Limb (tissue), 2 donors: ENCODE results near the gene TGOLN2.
"Not testable (repeated sequence)": the region's sequence is repeated elsewhere in the genome, so short reads cannot be mapped to it uniquely, and the experiment has no call there.

Experiments used
- DNase-seq, 2 donors: peaks; one replicate each; pipeline ENCODE4 v3.0.0-alpha.2; 2016; ENCODE audit errors: extremely low spot score in 2 of 2

TGOLN2 gene

DNA sequence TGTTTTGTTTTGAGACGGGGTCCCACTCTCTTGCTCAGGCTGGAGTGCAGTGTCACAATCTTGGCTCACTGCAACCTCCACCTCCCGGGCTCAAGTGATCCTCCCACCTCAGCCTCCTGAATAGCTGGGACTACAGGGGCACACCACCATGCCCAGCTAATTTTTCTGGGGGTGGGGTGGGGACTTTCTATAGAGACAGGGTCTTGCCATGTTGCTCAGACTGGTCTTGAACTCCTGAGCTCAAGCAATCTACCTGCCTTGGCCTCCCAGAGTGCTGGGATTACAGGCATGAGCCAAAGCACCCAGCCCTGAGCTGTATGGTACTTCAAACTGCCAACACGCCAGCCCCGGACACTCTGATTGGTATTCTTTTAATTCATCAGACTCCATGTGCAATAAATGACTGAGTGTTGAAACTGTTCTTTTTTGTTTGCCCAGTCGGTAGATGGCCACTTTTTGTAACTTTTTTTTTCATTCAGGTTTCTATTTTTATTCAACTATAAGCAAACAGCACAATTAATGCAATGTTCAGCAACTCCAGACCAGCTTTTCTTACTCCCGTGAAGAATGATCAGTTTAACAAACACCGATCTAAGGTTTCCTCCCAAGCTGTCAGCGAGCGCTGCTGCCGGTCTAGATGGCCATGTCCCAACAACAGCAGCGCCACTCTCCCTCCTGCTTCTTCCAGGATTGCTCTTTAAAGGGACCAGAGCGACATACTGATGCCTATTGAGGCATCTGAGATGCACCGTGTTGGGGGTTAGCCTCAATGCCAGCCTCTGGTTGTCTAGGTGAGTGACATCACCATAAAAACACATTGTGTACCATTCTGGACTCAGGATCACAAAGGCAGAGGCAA is 12.5 kb upstream of the TGOLN2 start:
- no peak for DNase-seq

DNA sequence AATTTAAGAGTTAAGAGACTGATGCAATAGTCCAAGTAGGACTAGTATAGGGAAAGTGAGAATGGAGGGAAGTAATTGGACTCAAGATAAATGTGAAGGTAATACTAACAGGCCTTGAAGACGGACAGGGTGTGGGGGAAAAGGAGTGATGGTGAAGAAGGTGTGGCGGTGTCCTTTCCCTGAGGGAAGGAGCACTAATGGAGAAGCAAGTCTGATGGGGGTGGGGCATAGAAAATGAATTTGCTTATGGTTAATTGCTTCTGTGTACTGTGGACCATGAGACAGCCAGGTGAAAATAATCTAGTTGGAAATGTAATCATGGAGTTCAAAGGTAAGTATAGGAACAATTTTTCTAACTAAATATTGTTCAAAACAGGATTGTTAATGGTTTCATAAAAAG is 7.1 kb upstream of the TGOLN2 start:
- DNase-seq: no peak

- DNase-seq: not testable (repeated sequence)
Measured at GRCh38 chr2:85333877-85334276, 6.1 kb upstream of the TGOLN2 start.

- DNase-seq: no peak
Measured at GRCh38 chr2:85330839-85331636, 3.2 kb upstream of the TGOLN2 start.

GRCh38 chr2:85329701-85330100 is 1.9 kb upstream of the TGOLN2 start:
- not testable (repeated sequence) for DNase-seq

GRCh38 chr2:85329181-85329651 is 1.4 kb upstream of the TGOLN2 start:
- no peak for DNase-seq

DNA sequence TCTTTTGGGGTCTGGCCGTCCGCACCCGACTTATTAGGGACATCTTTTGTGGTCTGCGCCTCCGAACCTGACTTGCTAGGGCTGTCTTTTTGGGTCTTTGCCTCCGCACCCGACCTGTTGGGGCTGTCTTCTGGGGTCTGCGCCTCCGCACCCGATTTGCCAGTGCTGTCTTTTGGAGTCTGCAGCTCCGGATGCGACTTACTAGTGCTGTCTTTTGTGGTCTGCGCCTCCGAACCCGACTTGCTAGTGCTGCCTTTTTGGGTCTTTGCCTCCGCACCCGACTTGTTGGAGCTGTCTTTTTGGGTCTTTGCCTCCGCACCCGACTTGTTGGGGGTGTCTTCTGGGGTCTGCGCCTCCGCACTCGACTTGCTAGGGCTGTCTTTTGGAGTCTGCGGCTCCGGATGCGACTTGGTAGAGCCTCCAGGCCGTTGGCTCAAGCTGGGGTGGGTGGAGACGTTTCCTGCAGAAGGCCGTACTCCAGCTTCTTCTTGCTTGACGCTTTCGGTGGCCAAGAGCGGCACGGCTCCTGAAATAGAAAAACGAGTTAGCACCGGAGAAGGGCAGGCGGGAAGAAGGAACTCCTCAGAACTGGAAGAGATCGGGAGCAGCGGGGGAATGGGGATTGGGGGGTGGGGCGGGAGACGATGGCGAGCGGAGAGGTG is 498 bp downstream of the TGOLN2 start:
- DNase-seq: no peak

DNA sequence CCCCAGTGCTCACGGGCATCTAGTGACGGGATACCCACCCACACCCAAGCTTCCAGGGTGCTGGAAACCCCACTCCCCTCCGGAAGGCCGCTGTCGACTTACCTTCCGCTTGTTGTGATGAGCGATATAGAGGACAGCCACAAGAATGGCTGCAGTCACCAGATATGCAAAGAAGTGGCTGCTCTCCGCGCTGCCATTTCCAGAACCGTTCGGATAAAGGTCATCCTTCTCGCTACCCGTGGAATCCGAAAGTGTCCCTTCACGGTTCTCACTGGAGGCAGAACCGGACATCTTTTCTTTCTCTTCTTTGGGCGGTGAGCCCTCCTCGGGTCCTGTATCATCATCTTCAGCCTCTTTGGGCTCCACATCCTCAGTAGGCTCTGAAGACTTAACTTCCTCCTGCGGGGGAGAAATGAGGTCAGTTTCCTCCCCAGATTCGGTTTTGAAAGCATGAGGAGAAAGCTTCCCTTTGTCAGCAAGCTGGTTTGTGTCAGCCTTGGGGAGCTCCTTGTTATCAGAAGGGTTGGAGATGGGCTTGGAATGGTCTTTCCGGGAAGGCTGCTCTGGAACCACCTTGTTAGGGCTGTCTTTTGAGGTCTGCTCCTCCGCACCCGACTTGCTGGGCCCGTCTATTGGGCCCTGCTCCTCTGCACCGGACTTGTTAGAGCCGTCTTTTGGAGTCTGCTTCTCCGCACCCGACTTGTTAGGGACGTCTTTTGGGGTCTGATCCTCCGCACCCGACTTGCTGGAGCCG is 1.2 kb downstream of the TGOLN2 start:
- no peak for DNase-seq

GRCh38 chr2:85325466-85325811 is 2.4 kb downstream of the TGOLN2 start:
- no peak for DNase-seq

- DNase-seq: no peak
Measured at GRCh38 chr2:85324639-85325465, 2.9 kb downstream of the TGOLN2 start.

DNA sequence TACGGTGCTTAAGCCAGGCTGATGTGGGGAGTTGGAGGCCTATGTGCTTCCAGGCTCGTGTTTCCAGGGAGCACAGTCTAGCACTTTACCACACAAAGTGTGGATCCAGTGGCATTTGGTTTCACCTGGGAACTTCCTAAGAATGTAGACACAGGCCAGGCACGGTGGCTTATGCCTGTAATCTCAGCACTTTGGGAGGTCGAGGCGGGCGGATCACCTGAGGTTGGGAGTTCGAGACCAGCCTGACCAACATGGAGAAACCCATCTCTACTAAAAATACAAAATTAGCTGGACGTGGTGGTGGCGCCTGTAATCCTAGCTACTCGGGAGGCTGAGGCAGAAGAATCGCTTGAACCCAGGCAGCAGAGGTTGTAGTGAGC is 3.8 kb downstream of the TGOLN2 start:
- not testable (repeated sequence) for DNase-seq

GRCh38 chr2:85323351-85323987 is 4.3 kb downstream of the TGOLN2 start:
- no peak for DNase-seq

DNA sequence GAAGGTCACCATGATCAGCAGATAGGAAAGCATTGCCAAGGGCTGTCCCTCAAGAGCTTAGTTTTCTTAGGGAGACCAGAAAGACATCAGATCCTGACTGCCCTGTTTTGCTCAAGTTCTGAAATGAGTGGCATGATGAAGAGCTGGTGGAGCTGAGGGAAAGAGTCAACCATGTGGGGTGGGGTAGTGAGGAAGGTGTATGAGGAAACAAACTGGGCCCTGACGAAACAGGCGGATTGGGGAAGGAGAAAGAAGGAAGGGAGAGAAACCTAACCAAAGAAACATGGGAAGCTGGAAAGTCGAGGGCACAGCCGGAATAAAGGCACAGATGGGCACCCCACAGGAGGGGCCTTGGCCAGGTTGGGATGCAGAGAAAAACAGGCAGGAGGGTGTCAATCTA is 8.0 kb downstream of the TGOLN2 start:
- no peak for DNase-seq

DNA sequence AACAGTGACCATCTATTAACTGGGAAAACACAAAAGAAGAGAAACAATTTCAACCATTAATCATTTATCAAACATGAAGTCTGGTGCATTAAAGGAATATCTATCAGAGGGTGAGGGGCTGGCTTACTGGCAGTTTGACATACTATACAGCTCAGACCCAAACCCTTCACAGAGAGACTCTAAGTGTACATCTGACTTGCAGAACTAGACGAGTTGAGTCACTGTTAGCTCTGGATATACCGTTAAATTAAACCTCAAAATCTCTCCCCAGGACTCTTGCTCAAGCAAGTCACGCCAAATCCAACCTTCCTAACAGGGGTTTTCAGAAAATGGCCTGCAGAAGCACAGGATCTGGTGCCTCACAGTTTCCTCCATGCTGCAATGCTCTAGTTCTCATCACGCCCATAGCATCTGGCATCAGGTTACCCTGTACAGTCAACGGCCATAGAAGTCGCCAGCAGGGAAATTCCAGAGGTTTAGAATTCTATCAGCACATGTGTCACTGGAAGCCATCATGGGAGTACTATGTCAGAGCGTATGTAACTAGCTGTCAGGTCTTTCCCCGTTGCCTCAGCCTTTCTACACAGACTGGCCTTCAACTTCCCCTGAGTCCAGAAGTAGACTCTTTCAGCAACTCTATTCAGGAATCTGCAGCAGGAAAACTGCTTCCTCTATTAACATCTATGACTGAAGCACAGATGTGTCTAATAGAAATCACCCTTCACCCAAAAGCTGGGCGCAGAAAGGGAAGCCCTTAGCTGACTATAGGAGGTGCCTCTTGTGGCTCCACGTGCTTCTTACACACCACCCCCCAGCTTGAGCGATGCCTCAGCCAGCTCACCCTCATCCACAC is 9.3 kb downstream of the TGOLN2 start:
- DNase-seq: no peak

GRCh38 chr2:85315921-85316320 is 11.9 kb downstream of the TGOLN2 start:
- DNase-seq: not testable (repeated sequence)

DNA sequence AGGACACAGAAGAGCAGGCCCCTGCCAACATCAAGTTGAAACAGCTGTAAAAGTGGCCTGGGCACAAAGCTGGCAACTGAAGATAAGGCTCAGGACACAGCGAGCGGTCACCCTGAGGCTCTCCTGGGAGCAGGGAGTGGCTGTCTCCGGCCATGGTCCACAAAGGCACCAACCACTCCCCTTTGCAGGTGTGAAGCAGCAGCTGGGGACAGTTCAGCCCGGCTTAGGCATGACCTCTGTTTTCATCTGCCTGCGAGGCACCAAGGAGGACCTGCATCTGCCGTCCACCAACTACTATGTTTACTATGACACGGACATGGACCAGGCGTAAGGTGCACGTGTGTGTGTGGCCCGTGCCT is 12.9 kb downstream of the TGOLN2 start:
- no peak for DNase-seq

- no peak for DNase-seq
Measured at GRCh38 chr2:85312404-85312803, 15.4 kb downstream of the TGOLN2 start.

DNA sequence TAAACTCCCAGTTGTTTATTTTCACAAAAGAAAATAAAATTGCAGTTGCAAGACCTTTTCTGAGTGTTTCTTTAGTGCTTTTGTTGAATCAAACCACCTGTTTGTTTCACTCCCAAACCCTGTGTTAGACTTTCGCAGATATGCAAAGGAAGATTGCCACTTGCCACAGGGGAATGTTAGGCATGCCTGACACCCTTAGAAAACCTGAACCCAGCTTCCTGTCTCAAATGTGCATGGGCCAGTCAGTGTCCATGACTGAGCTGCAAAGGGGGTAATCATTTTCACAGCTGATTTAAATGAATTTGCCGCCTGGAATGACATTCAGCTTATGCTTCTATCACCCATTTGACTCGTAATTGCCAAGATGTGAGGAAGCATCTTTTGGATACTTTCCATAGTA is 17.5 kb downstream of the TGOLN2 start:
- DNase-seq: no peak

GRCh38 chr2:85309699-85310321 is 18.0 kb downstream of the TGOLN2 start:
- no peak for DNase-seq
